Stimulated activated CD8-positive, alpha-beta memory T cell treated with anti-CD3 and anti-CD28 coated beads, Interleukin-12 subunit alpha, Interleukin-12 subunit beta, amount 100 ng/mL, for 1 hour (primary cell): ENCODE data around the gene FMN2.

Experiments used
- DNase-seq: peaks from one replicate; pipeline ENCODE4 v3.0.0-alpha.2; 2020; ENCODE audit warnings: low read depth

The FMN2 gene

GRCh38 chr1:240198376-240198775 is 106.7 kb downstream of the FMN2 start:
- no peak for DNase-seq

- DNase-seq = no peak
Measured at GRCh38 chr1:240199758-240200645, 108.3 kb downstream of the FMN2 start.

GRCh38 chr1:240201931-240202330 is 110.2 kb downstream of the FMN2 start:
- no peak for DNase-seq

GRCh38 chr1:240207073-240207709 is 115.5 kb downstream of the FMN2 start:
- DNase-seq = no peak

- DNase-seq = no peak
Measured at GRCh38 chr1:240210026-240210425, 118.3 kb downstream of the FMN2 start.

GRCh38 chr1:240212556-240212955 is 120.9 kb downstream of the FMN2 start:
- no peak for DNase-seq

- DNase-seq = no peak
Measured at GRCh38 chr1:240217403-240217802, 125.7 kb downstream of the FMN2 start.

- no peak for DNase-seq
Measured at GRCh38 chr1:240219104-240219503, 127.4 kb downstream of the FMN2 start.

- DNase-seq = no peak
Measured at GRCh38 chr1:240226102-240226501, 134.4 kb downstream of the FMN2 start.

GRCh38 chr1:240230816-240231215 is 139.1 kb downstream of the FMN2 start:
- no peak for DNase-seq

GRCh38 chr1:240232530-240232929 is 140.8 kb downstream of the FMN2 start:
- no peak for DNase-seq

- DNase-seq = no peak
Measured at GRCh38 chr1:240234485-240235210, 143.0 kb downstream of the FMN2 start.

- DNase-seq = no peak
Measured at GRCh38 chr1:240235521-240236288, 144.0 kb downstream of the FMN2 start.

GRCh38 chr1:240237305-240237721 is 145.6 kb downstream of the FMN2 start:
- no peak for DNase-seq

GRCh38 chr1:240239309-240239708 is 147.6 kb downstream of the FMN2 start:
- no peak for DNase-seq

GRCh38 chr1:240241278-240241677 is 149.6 kb downstream of the FMN2 start:
- DNase-seq = no peak

- no peak for DNase-seq
Measured at GRCh38 chr1:240242601-240243144, 151.0 kb downstream of the FMN2 start.

GRCh38 chr1:240244968-240245628 is 153.4 kb downstream of the FMN2 start:
- no peak for DNase-seq

- no peak for DNase-seq
Measured at GRCh38 chr1:240245629-240246020, 153.9 kb downstream of the FMN2 start.

GRCh38 chr1:240247899-240248298 is 156.2 kb downstream of the FMN2 start:
- DNase-seq = no peak

GRCh38 chr1:240254006-240254405 is 162.3 kb downstream of the FMN2 start:
- DNase-seq = no peak
